T47D (cell line): Measurements from ENCODE around the gene ARFGAP1.
"Not testable (repeated sequence)": the region's sequence is repeated elsewhere in the genome, so short reads cannot be mapped to it uniquely, and the experiment has no call there.

Experiments
- DNase-seq, 2 experiments: peaks; one replicate each; pipeline versions ENCODE4 v3.0.0 to v3.0.0-alpha.2; 2011 to 2012; ENCODE audit warnings: low read depth in 1 of 2, low spot score in 1 of 2
- JUND ChIP-seq: IDR thresholded peaks from 2 replicates; pipeline ENCODE4 v1.6.1; 2012; ENCODE audit warnings: low read depth
- in situ Hi-C: cut with HindIII; loops from 2 replicates; pipeline ENCODE4 v1.10.0; 2016; ENCODE audit warnings: low sequenced_read_pairs, low pct_unique_long_range_greater_than_20kb

ARFGAP1 gene

DNA sequence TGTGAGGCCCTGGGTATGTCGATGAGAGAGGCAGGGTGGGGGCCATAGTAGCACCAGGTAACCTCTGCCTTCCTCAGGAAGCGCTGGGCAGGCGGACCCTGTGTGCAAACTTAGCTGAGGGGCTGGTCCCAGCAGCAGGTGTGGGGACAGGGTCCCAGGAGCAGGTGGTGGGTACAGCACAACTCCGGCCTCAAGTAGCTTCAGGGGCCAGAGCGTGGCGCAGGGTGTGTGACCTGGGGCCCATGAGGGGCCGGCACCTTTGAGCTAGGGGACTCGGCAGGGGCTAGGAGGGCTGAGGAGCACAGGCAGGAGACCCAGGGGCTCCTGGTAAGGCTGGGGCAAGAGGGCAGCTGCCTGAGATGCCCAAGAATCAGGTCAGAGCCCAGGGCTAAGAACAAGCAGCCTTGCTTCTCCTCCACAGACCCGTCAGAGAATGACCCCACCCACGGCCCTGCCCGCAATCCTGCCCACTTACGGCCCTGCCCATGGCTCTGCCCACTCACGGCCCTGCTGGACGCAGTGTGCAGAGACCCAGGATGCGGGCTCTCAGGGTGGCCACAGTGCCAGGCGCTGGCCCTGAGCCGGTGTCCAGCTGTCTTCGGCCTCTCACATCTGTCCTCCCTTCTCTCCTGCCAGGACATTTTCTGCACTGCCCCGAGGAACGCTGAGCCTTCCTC is 57.6 kb downstream of the ARFGAP1 start:
- no peak for DNase-seq
- no peak for TF ChIP-seq JUND
- in situ Hi-C loops: no loop called here

DNA sequence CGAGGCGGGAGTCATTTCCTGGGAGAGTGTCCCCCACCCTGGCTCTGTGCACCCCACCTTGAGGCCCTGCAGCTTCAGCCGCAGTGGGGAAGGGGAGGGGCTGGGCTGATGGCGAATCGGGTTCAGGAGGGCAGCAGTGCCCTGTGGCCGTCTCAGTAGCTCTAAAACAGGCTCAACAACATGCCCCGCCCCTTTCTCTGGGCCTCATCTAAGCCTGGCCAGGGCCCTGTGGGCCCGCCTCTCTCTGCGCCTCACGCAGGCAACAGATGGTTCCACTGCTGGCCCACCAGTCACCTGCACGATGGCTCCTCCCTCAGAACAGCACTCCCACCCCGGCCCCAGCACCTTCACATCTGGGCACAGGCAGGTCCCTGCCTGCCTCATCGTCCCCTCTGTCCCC is 58.3 kb downstream of the ARFGAP1 start:
- in situ Hi-C loops: no loop called here
- peak in 1 of 2 experiments; percentile 56 for DNase-seq
- no peak for TF ChIP-seq JUND

- no peak for DNase-seq
- in situ Hi-C loops: no loop called here
- no peak for TF ChIP-seq JUND
These were observed 59.3 kb downstream of the ARFGAP1 start for GRCh38 chr20:63331741-63332400.

DNA sequence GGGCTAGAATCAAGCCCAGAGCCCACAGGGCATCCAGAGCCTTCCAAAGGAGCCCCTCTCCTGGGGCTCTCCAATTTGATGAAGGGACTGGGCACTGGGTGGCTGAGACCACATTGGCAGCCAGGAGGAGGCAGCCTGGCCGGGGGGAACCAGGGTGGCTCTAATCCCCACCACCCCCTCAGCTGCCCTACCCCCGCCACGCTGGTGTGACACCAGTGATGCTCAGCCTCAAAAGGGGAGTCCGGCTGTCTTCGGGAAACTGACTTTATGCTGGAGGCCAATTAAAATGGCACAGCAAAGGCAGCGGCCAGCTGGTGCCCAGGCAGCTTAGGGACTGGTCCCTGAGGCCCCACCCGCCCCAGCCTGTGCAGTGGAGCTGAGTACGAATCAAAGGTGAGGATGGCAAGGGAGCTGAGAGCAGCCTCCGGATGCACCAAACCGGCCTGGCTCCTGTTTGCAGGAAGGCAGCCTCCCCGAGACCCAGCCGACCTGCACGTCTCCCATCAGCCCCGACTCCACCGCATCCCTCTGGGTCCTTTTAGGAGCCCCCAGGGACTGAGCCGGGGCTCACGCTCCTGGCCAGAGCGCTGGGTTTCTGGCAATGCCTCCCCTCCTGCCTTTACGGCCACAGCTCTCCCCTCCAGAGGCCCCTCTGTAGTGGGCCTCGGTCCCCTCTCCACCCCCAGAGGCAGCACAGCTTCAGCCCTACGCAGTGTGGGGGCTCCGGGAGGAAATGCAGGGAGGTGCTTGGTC is 60.1 kb downstream of the ARFGAP1 start:
- in situ Hi-C loops: no loop called here
- no peak for DNase-seq
- TF ChIP-seq JUND: no peak

DNA sequence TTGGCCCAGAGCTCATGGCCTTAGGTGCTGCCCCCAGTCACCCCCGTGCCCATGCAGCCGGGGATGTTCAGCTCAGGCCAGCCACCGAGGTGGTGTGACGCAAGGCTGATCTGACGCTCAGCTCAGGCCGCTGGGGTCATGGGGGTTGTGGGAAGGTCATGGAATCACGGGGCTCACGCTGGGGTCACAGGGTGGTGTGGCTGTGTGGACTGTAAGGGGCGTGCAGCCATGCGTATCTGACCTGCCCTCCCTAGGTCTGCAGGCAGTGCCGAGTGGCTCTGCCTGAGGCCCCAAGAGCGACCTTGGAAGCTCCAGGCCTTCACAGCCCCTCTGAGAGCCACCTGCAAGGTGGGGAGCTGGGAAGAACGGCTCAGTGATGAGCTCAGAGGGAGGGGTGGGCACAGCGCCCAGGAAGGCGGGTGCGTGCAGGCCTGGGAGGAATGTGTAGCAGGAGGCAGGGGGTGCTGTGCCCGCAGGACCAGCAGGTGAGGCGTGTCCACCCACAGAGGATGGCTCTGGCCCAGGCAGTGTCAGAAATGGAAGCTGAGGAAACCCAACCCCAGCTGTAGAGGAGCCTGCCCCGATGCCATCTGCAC is 60.7 kb downstream of the ARFGAP1 start:
- no peak for TF ChIP-seq JUND
- in situ Hi-C loops: no loop called here

GRCh38 chr20:63334356-63334755 is 61.7 kb downstream of the ARFGAP1 start:
- DNase-seq: no peak
- no peak for TF ChIP-seq JUND
- in situ Hi-C loops: no loop called here

More for the DNA sequence above, 60.7 kb downstream of the ARFGAP1 start:
- no peak for DNase-seq

DNA sequence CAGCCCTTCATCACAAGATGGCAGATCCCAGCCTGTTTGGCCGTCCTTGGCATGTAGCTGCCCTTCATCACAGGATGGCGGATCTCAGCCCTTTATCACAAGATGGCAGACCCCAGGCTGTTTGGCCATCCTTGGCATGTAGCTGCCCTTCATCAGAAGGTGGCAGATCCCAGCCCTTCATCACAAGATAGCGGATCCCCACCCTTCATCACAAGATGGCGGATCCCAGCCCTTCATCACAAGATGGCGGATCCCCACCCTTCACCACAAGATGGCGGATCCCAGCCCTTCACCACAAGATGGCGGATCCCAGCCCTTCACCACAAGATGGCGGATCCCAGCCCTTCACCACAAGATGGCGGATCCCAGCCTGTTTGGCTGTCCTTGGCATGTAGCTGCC is 62.4 kb downstream of the ARFGAP1 start:
- DNase-seq, in situ Hi-C loops: not testable (repeated sequence)

DNA sequence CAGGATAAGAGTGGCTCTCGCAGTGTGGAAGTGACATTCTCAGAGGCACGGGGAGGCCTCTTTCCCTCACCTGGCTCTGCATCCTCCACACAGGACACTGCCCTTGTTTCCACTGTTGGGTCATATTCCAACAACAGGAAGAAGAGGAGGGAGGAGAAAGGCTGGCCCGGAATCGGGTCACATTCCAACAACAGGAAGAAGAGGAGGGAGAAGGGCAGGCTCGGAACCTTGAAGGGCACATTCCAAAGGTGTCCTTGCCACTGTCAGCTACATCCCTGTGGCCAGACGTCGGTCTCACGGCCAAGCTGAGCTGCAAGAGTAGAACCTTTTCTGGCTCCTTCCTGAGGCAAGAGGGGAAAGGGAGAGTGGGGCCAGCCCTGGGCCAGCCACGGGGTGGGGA is 63.1 kb downstream of the ARFGAP1 start:
- peak in 1 of 2 experiments; percentile 52 for DNase-seq
- in situ Hi-C loops: no loop called here
- TF ChIP-seq JUND: no peak

GRCh38 chr20:63336232-63336752 is 63.7 kb downstream of the ARFGAP1 start:
- no peak for TF ChIP-seq JUND
- in situ Hi-C loops: no loop called here
- no peak for DNase-seq

DNA sequence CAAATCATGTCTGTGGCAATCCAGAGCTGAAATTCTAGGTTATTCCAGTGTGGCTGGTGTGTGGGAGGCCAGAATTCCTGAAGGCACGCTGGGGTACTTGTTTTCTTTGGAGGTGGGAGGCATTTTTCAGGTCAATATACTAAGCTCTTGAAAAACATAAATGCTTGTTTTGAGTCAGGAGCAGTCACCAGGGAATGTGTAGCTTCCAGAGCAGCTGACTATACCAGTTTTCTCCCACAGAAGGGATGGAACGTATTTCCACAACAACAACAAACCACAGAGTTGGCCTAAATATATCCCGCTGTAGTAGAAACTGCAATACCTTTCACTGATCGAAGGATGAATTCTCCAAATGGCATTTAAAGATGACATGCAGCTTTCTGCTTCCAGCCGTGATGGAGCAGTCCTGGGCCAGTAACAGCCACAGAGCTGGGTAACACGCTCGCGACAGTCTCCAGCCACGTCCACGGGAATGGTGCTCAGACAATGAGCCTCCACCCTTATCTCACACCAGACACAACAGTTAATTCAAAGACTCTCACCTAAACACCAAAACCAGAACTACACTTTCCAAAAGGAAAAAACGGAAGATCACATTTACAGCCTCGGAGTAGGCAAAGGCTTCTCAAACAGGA is 65.3 kb downstream of the ARFGAP1 start:
- DNase-seq: peak in 1 of 2 experiments; percentile 47
- TF ChIP-seq JUND: no peak
- in situ Hi-C loops: no loop called here
